Measurements from ENCODE around the gene IQSEC1. TPM values are rescaled to one million over a fixed set of nuclear protein-coding genes. Genes with fewer than 3 reads are reported as not detected.

Gene IQSEC1
- total RNA-seq, 2 donors from 2014 or later = 57.5 to 63.9 TPM

- H3K27me3 ChIP-seq = no peaks in the 10 kb centered on the region
- H3K36me3 ChIP-seq = no peaks in the 10 kb centered on the region
- no peak for TF ChIP-seq CTCF (IDR thresholded peaks at IDR 0.05)
- DNase-seq (ENCODE audit: low spot score) = no peak
- H3K4me1 ChIP-seq = peaks cover 0 to 9% of the 10 kb centered on the region in 2 donors
- no peak overlapping the region for H3K4me3 ChIP-seq
- H3K9me3 ChIP-seq = no peaks in the 10 kb centered on the region
- H3K27ac ChIP-seq = no peak overlapping the region
Observed at GRCh38 chr3:13113346-13114330, 40.4 kb upstream of the IQSEC1 start.

DNA sequence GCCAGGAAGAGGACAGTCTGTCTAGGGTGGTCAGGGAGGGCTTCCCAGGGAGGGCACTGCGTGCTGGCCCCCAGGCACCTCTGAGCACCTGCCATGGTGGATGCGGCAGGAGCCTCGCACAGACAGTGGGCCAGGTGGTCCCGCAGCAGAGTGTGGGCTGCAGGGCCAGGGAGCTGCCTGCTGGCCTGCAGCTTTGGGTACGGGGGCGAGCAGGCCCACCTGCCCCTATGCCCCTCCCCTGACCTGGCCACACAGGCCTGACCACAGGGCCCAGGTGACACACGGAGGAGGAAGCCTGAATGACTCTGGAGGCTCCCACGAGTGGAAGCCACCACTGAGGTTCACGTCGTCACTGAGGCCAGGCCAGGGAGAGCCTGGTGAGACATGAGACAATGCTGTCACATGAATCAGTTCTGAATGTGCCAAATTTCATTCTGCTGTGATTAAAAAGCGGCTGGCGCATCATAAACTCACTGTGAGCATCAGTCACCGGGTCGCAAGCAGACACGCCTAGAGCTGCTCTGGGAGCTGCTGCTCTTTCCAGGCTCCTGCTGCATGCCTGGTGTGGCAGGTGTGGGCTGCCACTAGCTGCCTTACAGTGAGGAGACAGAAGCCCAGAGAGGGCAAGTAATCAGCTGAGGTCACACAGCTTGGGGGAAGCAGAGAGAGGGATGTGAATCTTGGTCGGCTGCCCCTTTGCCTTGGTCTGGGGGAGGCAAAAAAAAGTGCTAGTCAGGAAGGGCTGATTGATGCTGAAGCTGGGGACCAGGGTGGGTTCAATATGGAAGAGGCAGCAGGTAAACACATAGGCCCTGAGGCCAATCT lies 39.5 kb upstream of the IQSEC1 start:
- no peak for TF ChIP-seq CTCF (IDR thresholded peaks at IDR 0.05)
- H3K27ac ChIP-seq = no peak overlapping the region
- DNase-seq (ENCODE audit: low spot score) = no peak

GRCh38 chr3:13111873-13112520 lies 38.8 kb upstream of the IQSEC1 start:
- Histone ChIP-seq H3K4me3 (no peak overlapping the region), H3K9me3 (no peaks in the 10 kb centered on the region), H3K27me3 (no peaks in the 10 kb centered on the region), H3K27ac (no peak overlapping the region), H3K4me1 (peaks cover 0 to 9% of the 10 kb centered on the region in 2 donors), H3K36me3 (no peaks in the 10 kb centered on the region)
- no peak for DNase-seq (ENCODE audit: low spot score)
- TF ChIP-seq CTCF (IDR thresholded peaks at IDR 0.05) = no peak

More for the DNA sequence above, 39.5 kb upstream of the IQSEC1 start:
- no peaks in the 10 kb centered on the region for H3K27me3 ChIP-seq
- H3K4me3 ChIP-seq = no peak overlapping the region
- H3K9me3 ChIP-seq = no peaks in the 10 kb centered on the region
- peaks cover 0 to 9% of the 10 kb centered on the region in 2 donors for H3K4me1 ChIP-seq
- H3K36me3 ChIP-seq = no peaks in the 10 kb centered on the region

DNA sequence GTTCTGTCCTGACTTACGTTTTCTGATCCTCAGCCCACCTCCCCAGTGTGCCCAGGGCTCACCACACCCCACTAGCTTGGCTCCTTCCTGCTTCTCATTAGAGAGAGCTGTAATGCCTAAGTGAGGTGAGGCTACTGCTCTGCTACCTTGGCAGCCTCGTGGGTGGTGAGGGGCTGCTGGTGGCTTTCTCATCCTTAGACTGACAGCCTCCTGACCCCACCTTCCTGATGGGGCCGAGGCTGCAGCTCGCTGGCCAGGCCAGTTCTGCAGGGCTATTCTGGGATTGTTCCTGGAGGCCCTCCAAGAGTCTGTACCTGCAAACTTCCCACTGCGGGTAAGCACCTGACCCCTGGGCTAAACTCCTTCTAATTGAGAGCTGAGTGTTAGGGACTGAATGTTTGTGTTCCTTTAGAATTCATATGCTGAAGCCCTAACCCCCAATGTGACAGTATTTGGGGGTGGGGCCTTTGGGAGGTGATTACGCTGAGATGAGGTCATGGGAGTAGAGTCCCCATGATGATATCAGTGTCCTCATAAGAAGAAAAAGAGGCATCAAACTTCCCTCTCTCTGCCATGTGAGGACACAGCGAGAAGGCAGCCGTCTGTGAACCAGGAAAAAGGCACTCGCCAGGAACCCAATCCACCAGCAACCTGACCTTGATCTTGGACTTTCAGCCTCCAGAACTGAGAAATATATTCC lies 38.1 kb upstream of the IQSEC1 start:
- Histone ChIP-seq H3K36me3 (no peaks in the 10 kb centered on the region), H3K4me3 (no peak overlapping the region), H3K27me3 (no peaks in the 10 kb centered on the region), H3K27ac (no peak overlapping the region), H3K4me1 (peaks cover 0 to 9% of the 10 kb centered on the region in 2 donors), H3K9me3 (no peaks in the 10 kb centered on the region)
- no peak for DNase-seq (ENCODE audit: low spot score)
- TF ChIP-seq CTCF (IDR thresholded peaks at IDR 0.05) = no peak

GRCh38 chr3:13110678-13111116 lies 37.5 kb upstream of the IQSEC1 start:
- H3K36me3 ChIP-seq = no peaks in the 10 kb centered on the region
- TF ChIP-seq CTCF (IDR thresholded peaks at IDR 0.05) = no peak
- H3K27ac ChIP-seq = no peak overlapping the region
- DNase-seq (ENCODE audit: low spot score) = no peak
- peaks cover 0 to 9% of the 10 kb centered on the region in 2 donors for H3K4me1 ChIP-seq
- H3K9me3 ChIP-seq = no peaks in the 10 kb centered on the region
- no peak overlapping the region for H3K4me3 ChIP-seq
- no peaks in the 10 kb centered on the region for H3K27me3 ChIP-seq
